HuH-7.5 (cell line): ENCODE measurements around the gene CCDC195.
"Not testable (repeated sequence)": the region's sequence is repeated elsewhere in the genome, so short reads cannot be mapped to it uniquely, and the experiment has no call there.

ENCODE experiments used
- DNase-seq: peaks from one replicate; pipeline ENCODE4 v3.0.0; 2011; ENCODE audit warnings: low spot score

The CCDC195 gene

GRCh38 chr2:224690868-224691267 is 25.3 kb downstream of the CCDC195 start:
- DNase-seq, result no peak

GRCh38 chr2:224689539-224689938 is 26.6 kb downstream of the CCDC195 start:
- no peak for DNase-seq

DNA sequence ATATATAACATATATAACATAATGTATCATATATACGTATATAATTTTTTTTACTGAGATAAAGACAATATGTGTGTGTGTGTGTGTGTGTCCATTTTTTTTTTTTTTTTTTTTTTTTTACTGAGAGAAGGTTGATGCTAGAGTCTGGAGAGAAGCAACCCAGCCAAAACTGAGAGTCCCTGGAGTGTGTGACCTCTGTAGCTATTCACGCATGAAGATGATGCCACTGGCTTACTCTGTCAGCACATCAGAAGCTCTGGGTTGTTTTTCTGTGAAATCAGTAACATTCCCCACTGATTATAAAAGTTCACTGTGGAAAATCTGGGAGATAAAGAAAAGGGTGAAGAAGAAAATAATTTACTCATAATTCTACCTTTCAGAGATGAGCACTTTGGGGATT is 27.2 kb downstream of the CCDC195 start:
- no peak for DNase-seq

DNA sequence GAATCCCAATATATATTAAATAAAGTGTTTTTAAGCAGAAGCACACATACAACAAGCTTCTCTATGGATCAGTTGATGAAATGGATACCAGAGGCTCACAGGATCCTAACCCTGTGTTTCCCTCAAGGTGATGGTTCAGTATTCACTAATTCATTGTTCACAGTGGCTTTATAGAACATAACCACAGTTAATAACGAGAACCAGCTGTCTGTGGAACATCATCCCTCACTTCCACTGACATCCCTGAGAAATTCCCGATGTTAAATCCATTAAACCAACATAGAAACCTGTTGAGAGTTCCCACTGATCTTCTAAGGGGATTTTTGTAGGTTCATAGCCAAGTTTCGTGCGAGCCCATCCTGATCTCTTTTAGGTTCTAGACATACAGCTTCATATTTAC is 29.0 kb downstream of the CCDC195 start:
- no peak for DNase-seq

DNA sequence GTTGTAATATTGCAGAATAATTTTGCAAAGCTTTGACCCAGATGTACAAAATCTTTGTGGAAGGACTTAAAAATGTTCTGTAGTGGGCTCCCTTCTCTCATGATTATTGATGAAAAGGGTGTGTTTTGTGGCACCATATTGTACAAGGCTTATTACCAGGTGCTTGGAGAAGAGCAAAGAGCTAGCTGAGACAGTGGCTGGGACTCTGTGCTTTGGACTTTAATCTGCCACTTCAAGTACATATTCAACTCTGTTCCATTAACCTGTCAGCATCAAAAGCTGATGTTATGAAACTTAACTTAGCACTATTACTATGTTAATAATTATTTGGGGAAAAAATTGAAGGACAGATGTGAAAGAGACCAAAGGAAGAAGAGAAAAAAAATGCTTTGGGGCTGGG is 31.0 kb downstream of the CCDC195 start:
- DNase-seq, result no peak

DNA sequence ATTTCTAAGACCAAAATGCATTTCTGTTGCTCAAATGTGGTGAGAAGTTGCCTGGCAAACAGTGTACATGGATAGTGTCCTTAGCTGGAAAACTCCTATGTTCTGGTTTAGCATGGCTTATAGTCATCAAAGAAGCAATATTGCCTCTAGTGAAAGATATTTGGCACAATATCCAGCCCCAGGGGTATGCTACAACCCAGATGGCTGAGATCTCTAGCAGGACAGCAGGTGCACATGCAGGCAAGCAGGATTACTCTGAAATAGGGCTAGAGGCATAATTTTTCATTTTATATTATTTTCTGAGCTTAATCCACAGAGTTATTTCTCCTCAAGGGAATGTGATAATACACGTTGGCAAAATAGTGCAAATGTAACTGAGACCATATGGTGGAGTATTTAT is 34.0 kb downstream of the CCDC195 start:
- no peak for DNase-seq

DNA sequence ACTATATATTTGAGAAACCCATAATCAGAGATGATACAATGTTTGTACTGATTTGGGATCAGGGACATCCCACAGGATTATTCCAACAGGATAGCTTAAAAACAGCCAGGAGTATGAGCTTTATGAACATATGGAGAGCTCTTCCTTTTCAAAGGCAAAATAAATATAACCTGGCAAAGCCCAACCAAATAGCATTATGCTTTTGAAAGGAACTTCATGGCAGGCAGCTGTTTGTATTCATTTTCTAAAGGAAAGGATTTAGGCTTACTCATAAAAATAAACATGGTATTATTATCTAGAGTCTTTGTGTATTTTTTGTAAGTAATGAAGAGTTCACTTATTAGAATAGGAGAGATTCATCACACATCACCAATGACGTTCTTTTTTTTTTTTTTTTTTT is 44.4 kb downstream of the CCDC195 start:
- no peak for DNase-seq

DNA sequence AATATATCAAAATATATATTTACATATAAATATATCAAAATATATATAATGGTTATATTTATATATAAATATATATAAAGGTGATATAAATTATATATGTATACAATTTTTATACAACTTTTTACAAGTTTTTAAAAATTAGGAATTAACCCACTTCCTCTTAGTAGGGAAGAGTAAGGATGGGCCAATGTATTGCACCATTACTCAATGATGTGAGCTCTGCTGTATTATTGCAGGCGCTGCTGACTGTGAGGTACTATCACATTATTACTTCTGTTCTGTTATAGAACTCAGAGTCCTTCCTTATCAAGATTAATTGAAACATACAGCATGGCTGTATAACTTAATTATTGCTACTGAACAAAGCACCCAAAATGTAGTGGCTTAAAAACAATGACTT is 46.0 kb downstream of the CCDC195 start:
- no peak for DNase-seq

GRCh38 chr2:224669449-224669848 is 46.7 kb downstream of the CCDC195 start:
- DNase-seq, result no peak

- DNase-seq, result no peak
Observed at GRCh38 chr2:224668123-224668909, 47.8 kb downstream of the CCDC195 start.

DNA sequence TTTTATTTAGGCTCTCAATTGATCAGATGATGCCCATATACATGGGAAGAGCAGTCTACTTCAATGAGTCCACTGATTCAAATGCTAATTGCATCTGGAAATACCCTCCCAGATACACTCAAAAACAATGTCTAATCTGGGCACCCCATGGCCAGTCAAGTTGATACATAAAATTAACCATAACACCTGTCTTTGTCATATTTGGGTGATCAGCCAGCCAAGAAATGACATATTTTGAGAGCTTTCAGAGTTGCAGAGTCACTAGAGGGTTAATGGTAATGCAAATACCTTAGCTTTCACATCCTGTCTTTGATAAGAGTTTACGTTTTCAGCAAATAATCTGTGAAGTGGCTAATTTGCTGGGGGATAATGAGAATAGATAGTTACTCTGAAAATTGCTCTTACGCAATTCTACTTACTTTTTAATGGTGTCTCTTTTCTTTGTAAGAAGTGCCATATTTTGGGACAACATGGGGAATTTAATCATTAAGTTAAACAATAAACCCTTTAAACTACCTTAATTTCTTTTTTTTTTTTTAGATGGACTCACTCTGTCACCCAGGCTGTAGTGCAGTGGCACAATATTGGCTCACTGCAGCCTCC is 49.1 kb downstream of the CCDC195 start:
- no peak for DNase-seq

DNA sequence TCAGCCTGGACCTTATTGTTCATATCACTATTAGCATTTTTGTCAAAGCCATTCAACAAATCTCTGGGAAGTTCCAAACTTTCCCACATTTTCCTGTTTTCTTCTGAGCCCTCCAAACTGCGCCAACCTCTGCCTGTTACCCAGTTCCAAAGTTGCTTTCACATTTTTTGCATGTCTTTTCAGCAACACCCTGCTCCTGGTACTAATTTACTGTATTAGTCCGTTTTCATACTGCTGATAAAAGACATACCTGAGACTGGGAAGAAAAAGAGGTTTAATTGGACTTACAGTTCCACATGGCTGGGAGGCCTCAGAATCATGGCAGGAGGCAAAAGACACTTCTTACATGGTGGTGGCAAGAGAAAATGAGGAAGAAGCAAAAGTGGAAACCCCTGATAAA is 52.8 kb downstream of the CCDC195 start:
- not testable (repeated sequence) for DNase-seq

GRCh38 chr2:224661708-224662107 is 54.5 kb downstream of the CCDC195 start:
- not testable (repeated sequence) for DNase-seq

- no peak for DNase-seq
Observed at GRCh38 chr2:224659714-224660113, 56.5 kb downstream of the CCDC195 start.

DNA sequence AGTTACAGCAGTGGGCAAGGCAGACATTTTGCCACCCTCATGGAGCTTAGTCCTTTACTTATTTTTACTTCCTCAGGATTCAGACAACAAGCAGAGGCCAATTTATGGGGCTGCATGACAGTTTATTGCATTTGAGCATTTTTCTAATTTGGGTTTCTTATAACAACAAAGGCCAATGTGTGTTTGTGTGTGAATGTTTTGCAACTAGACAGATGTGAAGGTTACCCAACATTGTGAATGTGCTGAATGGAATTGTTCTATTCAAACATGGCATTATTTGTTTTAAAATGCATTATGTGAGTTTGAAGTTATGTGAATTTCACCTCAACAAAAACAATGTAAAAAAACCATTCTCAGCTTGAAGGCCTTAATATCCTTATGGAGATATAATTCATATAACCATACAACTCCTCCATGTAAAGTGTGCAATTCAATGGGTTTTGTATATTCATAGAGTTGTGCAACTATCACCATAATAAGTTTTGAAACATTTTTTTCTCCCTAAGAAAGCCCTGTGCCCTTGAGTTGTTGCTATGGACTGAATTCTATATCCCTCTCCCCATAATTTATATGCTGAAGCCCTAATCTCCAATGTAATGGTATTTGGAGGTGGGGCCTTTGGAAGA is 57.3 kb downstream of the CCDC195 start:
- DNase-seq, result no peak

DNA sequence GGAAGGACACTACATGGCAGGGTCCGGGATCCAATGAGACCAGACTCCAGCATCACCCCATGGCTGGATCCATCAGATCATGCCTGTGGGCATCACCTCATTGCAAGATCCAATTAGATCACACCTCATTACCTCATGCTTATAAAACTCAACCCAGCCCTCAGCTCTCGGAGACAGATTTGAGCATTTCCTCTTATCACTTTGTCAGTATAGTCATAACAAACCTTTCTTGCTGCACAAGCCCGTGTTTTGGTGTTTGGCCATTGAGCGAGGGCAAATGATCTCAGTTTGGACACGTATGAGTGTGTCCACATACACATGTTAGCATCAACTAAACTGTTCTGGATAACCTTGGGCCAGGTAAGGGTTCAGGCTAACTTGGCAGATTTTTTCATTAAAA is 58.8 kb downstream of the CCDC195 start:
- no peak for DNase-seq

- no peak for DNase-seq
Observed at GRCh38 chr2:224655006-224655537, 61.1 kb downstream of the CCDC195 start.
